Lung microvascular endothelial cell (primary cell): ENCODE results near the gene SLC35A3. TPM values are rescaled to one million over a fixed set of nuclear protein-coding genes. Genes with fewer than 3 reads are reported as not detected.
"Not testable (repeated sequence)": the region's sequence is repeated elsewhere in the genome, so short reads cannot be mapped to it uniquely, and the experiment has no call there.

Source experiments
- DNase-seq, 2 donors: peaks; one replicate each; pipeline versions ENCODE4 v3.0.0 to v3.0.0-alpha.2; 2010; ENCODE audit warnings: low read depth in 2 of 2
- total RNA-seq: library from RNA; depleted of rRNA; stranded (reverse); fragments of >200 nt; gene quantifications from 2 replicates; pipeline ENCODE4 v1.2.1, GENCODE V29; 2014

The SLC35A3 gene
- total RNA-seq, 1 donor from 2014 or later: 18.7 TPM

- no peak for DNase-seq
Measured at GRCh38 chr1:100035214-100035613, 65.4 kb downstream of the SLC35A3 start.

- DNase-seq: peak; percentile 28 to 58
Measured at GRCh38 chr1:100036718-100037655, 67.2 kb downstream of the SLC35A3 start.

- DNase-seq: no peak
Measured at GRCh38 chr1:100037656-100037926, 67.8 kb downstream of the SLC35A3 start.

- peak; percentile 90 to 94 for DNase-seq
Measured at GRCh38 chr1:100037927-100038659, 68.3 kb downstream of the SLC35A3 start.

- peak; percentile 86 to 89 for DNase-seq
Measured at GRCh38 chr1:100038660-100039287, 69.0 kb downstream of the SLC35A3 start.

- peak in 1 of 2 donors; percentile 1 for DNase-seq
Measured at GRCh38 chr1:100039591-100039990, 69.8 kb downstream of the SLC35A3 start.

GRCh38 chr1:100045206-100045605 lies 75.4 kb downstream of the SLC35A3 start:
- no peak for DNase-seq

GRCh38 chr1:100047235-100047708 lies 77.5 kb downstream of the SLC35A3 start:
- DNase-seq: not testable (repeated sequence)

- DNase-seq: no peak
Measured at GRCh38 chr1:100050139-100050538, 80.3 kb downstream of the SLC35A3 start.

- no peak for DNase-seq
Measured at GRCh38 chr1:100051401-100051800, 81.6 kb downstream of the SLC35A3 start.

GRCh38 chr1:100051893-100052292 lies 82.1 kb downstream of the SLC35A3 start:
- DNase-seq: no peak

- no peak for DNase-seq
Measured at GRCh38 chr1:100053119-100053518, 83.3 kb downstream of the SLC35A3 start.

- DNase-seq: no peak
Measured at GRCh38 chr1:100053727-100054126, 83.9 kb downstream of the SLC35A3 start.

- no peak for DNase-seq
Measured at GRCh38 chr1:100061681-100062080, 91.9 kb downstream of the SLC35A3 start.

- DNase-seq: peak in 1 of 2 donors; percentile 10
Measured at GRCh38 chr1:100065183-100065968, 95.6 kb downstream of the SLC35A3 start.

- DNase-seq: no peak
Measured at GRCh38 chr1:100065969-100066227, 96.1 kb downstream of the SLC35A3 start.

GRCh38 chr1:100070201-100070939 lies 100.6 kb downstream of the SLC35A3 start:
- DNase-seq: no peak

GRCh38 chr1:100073531-100073930 lies 103.7 kb downstream of the SLC35A3 start:
- no peak for DNase-seq

GRCh38 chr1:100074604-100075395 lies 105.0 kb downstream of the SLC35A3 start:
- DNase-seq: no peak

- no peak for DNase-seq
Measured at GRCh38 chr1:100075773-100076172, 106.0 kb downstream of the SLC35A3 start.
